ENCODE data around the gene KIRREL1.

DNA sequence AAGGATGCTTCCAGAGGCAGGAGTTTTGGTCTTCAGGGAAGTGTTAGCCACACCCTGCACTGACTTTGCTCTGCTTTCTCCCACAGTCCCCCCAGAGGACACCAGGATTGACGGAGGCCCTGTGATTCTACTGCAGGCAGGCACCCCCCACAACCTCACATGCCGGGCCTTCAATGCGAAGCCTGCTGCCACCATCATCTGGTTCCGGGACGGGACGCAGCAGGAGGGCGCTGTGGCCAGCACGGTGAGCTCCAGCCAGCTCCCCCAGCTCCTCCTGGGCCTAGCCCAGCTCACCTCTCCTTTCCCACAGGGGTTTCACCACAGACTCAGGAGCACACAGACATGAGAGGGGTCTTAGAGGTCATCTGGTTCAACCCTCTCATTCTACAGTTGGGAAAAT is 90.9 kb downstream of the KIRREL1 start:
- TF ChIP-seq, protein P1, sequence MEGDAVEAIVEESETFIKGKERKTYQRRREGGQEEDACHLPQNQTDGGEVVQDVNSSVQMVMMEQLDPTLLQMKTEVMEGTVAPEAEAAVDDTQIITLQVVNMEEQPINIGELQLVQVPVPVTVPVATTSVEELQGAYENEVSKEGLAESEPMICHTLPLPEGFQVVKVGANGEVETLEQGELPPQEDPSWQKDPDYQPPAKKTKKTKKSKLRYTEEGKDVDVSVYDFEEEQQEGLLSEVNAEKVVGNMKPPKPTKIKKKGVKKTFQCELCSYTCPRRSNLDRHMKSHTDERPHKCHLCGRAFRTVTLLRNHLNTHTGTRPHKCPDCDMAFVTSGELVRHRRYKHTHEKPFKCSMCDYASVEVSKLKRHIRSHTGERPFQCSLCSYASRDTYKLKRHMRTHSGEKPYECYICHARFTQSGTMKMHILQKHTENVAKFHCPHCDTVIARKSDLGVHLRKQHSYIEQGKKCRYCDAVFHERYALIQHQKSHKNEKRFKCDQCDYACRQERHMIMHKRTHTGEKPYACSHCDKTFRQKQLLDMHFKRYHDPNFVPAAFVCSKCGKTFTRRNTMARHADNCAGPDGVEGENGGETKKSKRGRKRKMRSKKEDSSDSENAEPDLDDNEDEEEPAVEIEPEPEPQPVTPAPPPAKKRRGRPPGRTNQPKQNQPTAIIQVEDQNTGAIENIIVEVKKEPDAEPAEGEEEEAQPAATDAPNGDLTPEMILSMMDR (IDR thresholded peaks at IDR 0.05), result no peak
- TF ChIP-seq POLR2A (IDR thresholded peaks at IDR 0.05), result no peak

Measured in breast epithelium (tissue), 3 donors.